Thyroid gland (tissue), 4 donors: ENCODE data around the gene GGTLC2.

Experiments used
- POLR2A ChIP-seq, 2 donors: fragments of 450-650 bp; IDR thresholded peaks; one replicate each; pipeline ENCODE4 v1.6.1; 2017; ENCODE audit warnings: antibody characterized with exemption in 2 of 2, mild to moderate bottlenecking in 2 of 2, moderate library complexity in 1 of 2
- TF ChIP-seq, protein P1 (sequence below), 6 experiments: fragments of 200-600 bp in 3 of 6; fragments of 450-650 bp in 3 of 6; sonication (generic) in 3 of 6; IDR thresholded peaks; one replicate each; pipeline ENCODE4 v1.5.1; 2016 to 2019; ENCODE audit warnings: antibody characterized with exemption in 6 of 6, mild to moderate bottlenecking in 2 of 6, inconsistent platforms in 1 of 6, moderate library complexity in 1 of 6

DNA sequence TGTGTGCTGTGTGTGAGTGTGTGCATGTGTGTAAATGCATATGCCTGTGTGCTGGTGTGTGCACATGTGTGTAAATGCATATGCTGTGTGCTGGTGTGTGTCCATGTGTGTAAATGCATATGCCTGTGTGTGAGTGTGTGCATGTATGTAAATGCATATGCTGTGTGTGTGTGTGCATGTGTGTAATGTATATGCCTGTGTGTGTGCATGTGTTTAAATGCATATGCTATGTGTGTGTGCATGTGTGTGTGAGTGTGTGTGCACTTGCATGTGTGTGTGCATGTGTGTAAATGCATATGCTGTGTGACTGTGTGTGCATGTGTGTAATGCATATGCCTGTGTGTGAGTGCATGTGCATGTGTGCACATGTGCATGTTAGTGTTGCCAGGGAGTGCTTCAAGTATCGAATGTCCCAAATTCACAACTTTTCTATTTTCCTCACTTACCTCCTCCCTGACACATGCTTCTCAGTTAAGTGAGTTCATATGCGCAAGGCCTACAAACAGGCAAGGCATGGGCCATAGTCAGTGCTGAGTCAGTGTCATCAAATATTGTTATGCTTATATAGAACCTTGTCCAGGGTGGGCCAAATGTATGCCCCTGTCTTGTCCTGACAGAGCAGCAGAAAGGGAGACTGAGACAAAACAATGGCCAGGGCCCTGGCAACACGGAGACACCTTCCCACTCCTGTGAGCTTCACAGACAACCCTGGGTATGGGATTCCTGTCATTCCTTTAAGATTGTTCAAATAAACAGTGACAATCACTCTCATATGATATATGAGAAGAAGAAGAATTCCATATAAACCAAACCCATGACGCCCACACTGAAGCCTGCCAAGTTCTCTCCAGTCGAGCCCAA lies 38.6 kb downstream of the GGTLC2 start:
- TF ChIP-seq, protein P1, sequence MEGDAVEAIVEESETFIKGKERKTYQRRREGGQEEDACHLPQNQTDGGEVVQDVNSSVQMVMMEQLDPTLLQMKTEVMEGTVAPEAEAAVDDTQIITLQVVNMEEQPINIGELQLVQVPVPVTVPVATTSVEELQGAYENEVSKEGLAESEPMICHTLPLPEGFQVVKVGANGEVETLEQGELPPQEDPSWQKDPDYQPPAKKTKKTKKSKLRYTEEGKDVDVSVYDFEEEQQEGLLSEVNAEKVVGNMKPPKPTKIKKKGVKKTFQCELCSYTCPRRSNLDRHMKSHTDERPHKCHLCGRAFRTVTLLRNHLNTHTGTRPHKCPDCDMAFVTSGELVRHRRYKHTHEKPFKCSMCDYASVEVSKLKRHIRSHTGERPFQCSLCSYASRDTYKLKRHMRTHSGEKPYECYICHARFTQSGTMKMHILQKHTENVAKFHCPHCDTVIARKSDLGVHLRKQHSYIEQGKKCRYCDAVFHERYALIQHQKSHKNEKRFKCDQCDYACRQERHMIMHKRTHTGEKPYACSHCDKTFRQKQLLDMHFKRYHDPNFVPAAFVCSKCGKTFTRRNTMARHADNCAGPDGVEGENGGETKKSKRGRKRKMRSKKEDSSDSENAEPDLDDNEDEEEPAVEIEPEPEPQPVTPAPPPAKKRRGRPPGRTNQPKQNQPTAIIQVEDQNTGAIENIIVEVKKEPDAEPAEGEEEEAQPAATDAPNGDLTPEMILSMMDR (IDR thresholded peaks at IDR 0.05), result no peak
- no peak for TF ChIP-seq POLR2A (IDR thresholded peaks at IDR 0.05)
